Fibroblast of gingiva (primary cell): ENCODE results near the gene DDX54.

Source experiments
- DNase-seq: peaks from one replicate; pipeline ENCODE4 v3.0.0-alpha.2; 2011; ENCODE audit warnings: low read depth

The DDX54 gene

GRCh38 chr12:113190761-113191160 lies 5.5 kb upstream of the DDX54 start:
- DNase-seq: no peak

- DNase-seq: no peak
These were observed 4.1 kb upstream of the DDX54 start for GRCh38 chr12:113189361-113189760.

- no peak for DNase-seq
These were observed 1.5 kb upstream of the DDX54 start for GRCh38 chr12:113186666-113187325.

- no peak for DNase-seq
These were observed 721 bp upstream of the DDX54 start for GRCh38 chr12:113186033-113186365.

GRCh38 chr12:113184900-113185179 lies 438 bp downstream of the DDX54 start:
- peak; percentile 87 for DNase-seq

- no peak for DNase-seq
These were observed 979 bp downstream of the DDX54 start for GRCh38 chr12:113184098-113184899.

- DNase-seq: no peak
These were observed 2.2 kb downstream of the DDX54 start for GRCh38 chr12:113183030-113183589.

- DNase-seq: no peak
These were observed 3.3 kb downstream of the DDX54 start for GRCh38 chr12:113181975-113182374.

- no peak for DNase-seq
These were observed 4.9 kb downstream of the DDX54 start for GRCh38 chr12:113180333-113180732.

- DNase-seq: no peak
These were observed 6.3 kb downstream of the DDX54 start for GRCh38 chr12:113179023-113179422.

- DNase-seq: peak; percentile 47
These were observed 10.6 kb downstream of the DDX54 start for GRCh38 chr12:113174461-113175384.

GRCh38 chr12:113173081-113173698 lies 12.1 kb downstream of the DDX54 start:
- no peak for DNase-seq

GRCh38 chr12:113172185-113172584 lies 13.1 kb downstream of the DDX54 start:
- no peak for DNase-seq

GRCh38 chr12:113171543-113171942 lies 13.7 kb downstream of the DDX54 start:
- DNase-seq: no peak

GRCh38 chr12:113170926-113171325 lies 14.4 kb downstream of the DDX54 start:
- DNase-seq: no peak

- DNase-seq: no peak
These were observed 14.8 kb downstream of the DDX54 start for GRCh38 chr12:113170457-113170856.

- no peak for DNase-seq
These were observed 15.6 kb downstream of the DDX54 start for GRCh38 chr12:113169697-113170096.

- no peak for DNase-seq
These were observed 17.4 kb downstream of the DDX54 start for GRCh38 chr12:113167868-113168267.

- DNase-seq: no peak
These were observed 19.5 kb downstream of the DDX54 start for GRCh38 chr12:113165521-113166450.

- no peak for DNase-seq
These were observed 21.3 kb downstream of the DDX54 start for GRCh38 chr12:113164014-113164413.

- no peak for DNase-seq
These were observed 22.3 kb downstream of the DDX54 start for GRCh38 chr12:113163030-113163360.
